Measurements from ENCODE around the gene KHSRP.

GRCh38 chr19:6373096-6373812, 51.4 kb downstream of the KHSRP start:
- no peak for TF ChIP-seq CTCF (IDR thresholded peaks at IDR 0.05)
- no peak for TF ChIP-seq EZH2 (IDR thresholded peaks at IDR 0.05; ENCODE audit: borderline replicate concordance, insufficient read depth, low read depth, low read length, poor library complexity, severe bottlenecking)
